Breast epithelium (tissue), 3 donors: ENCODE results near the gene CDK14.

Experiments used
- CTCF ChIP-seq, 3 donors: fragments of 450-650 bp; IDR thresholded peaks; one replicate each; pipeline ENCODE4 v1.5.1; 2016 to 2017; ENCODE audit warnings: antibody characterized with exemption in 3 of 3, mild to moderate bottlenecking in 3 of 3, moderate library complexity in 3 of 3
- POLR2AphosphoS5 ChIP-seq, 3 donors: sonication (generic); formaldehyde crosslinking; IDR thresholded peaks; one replicate each; pipeline ENCODE4 v1.6.1; 2017; ENCODE audit warnings: antibody characterized with exemption in 3 of 3

DNA sequence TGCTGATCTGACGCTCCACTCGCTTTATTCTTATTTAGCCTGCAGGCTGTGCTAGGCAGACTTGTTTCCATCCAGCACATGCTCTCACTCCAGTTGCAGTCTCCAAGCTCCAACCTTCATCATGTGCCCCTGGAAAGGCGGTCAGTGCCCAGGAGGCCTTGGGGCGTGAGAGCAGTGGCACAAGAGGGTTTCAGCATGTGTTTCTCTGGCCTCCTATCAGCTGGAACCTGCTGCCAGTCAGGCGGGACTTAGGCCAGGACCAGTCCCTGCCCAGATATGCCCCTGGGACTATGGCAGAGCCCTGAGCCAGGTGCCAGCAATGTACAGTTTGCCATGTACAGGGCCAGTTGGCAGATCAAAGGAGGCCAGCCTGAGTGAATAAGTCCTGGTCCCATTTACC lies 337.9 kb downstream of the CDK14 start:
- TF ChIP-seq POLR2AphosphoS5 (IDR thresholded peaks at IDR 0.05) (no peak), CTCF (IDR thresholded peaks at IDR 0.05) (no peak)
